Measurements from ENCODE around the gene RNF182.

Gene RNF182

GRCh38 chr6:13885601-13886000 lies 39.2 kb upstream of the RNF182 start:
- no peak for DNase-seq (ENCODE audit: low read depth)
- H3K4me3 ChIP-seq (ENCODE audit: low read depth, low read length) = no peak overlapping the region
- in situ Hi-C loops (cut with HindIII; ENCODE audit: low sequenced_read_pairs) = no loop called here
- TF ChIP-seq, protein P1, sequence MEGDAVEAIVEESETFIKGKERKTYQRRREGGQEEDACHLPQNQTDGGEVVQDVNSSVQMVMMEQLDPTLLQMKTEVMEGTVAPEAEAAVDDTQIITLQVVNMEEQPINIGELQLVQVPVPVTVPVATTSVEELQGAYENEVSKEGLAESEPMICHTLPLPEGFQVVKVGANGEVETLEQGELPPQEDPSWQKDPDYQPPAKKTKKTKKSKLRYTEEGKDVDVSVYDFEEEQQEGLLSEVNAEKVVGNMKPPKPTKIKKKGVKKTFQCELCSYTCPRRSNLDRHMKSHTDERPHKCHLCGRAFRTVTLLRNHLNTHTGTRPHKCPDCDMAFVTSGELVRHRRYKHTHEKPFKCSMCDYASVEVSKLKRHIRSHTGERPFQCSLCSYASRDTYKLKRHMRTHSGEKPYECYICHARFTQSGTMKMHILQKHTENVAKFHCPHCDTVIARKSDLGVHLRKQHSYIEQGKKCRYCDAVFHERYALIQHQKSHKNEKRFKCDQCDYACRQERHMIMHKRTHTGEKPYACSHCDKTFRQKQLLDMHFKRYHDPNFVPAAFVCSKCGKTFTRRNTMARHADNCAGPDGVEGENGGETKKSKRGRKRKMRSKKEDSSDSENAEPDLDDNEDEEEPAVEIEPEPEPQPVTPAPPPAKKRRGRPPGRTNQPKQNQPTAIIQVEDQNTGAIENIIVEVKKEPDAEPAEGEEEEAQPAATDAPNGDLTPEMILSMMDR (IDR thresholded peaks at IDR 0.05; ENCODE audit: low read depth, low read length, missing control alignments) = no peak

DNA sequence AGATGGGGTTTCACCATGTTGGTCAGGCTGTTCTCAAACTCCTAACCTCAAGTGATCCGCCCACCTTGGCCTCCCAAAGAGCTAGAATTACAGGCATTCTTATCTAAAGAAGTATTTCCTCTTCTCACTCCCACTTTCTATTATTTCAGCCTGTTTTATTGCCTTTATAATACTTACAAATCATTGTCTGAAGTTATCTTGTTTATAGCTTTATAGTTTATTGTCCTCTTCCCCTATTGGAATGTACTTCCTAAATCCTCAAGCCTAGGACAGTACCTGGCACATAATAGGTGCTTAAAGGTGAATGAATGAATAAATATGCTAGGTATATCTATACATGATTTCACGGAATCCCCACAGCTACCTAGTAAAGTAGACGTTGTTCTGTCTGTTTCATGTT lies 37.8 kb upstream of the RNF182 start:
- H3K4me3 ChIP-seq (ENCODE audit: low read depth, low read length) = no peak overlapping the region
- DNase-seq (ENCODE audit: low read depth) = no peak
- TF ChIP-seq, protein P1 (IDR thresholded peaks at IDR 0.05; ENCODE audit: low read depth, low read length, missing control alignments) = no peak
- in situ Hi-C loops (cut with HindIII; ENCODE audit: low sequenced_read_pairs) = no loop called here

DNA sequence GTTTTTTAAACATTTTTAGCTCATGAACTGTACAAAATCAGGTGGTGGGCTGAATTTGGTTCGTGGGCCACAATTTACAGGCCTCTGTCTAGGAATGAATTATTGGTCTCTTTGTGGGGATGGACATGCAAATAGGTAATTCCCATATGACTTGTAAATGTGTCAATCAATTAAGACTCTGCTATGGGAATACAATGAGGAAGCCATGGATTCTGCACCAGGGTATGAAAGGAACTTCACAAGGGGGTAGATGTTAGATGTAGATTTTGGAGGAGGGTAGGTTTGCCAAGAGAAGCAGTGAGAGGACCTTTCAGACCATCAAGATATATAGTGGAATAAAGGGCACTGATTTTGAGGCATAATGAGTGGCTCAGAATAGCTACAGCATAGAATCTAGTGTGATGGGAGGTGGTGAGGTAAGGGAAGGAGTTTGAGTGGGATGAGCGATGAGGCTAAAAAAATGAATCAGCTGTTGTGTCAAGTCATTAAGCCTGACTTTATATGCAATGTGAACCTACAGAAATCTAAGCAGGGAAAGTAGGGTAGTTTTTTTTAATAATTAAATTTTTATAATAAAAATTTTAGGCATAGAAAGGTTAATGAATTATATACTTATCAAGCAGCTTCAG lies 32.6 kb upstream of the RNF182 start:
- no peak for DNase-seq (ENCODE audit: low read depth)
- TF ChIP-seq, protein P1 (IDR thresholded peaks at IDR 0.05; ENCODE audit: low read depth, low read length, missing control alignments) = no peak
- in situ Hi-C loops (cut with HindIII; ENCODE audit: low sequenced_read_pairs) = no loop called here
- H3K4me3 ChIP-seq (ENCODE audit: low read depth, low read length) = no peak overlapping the region

DNA sequence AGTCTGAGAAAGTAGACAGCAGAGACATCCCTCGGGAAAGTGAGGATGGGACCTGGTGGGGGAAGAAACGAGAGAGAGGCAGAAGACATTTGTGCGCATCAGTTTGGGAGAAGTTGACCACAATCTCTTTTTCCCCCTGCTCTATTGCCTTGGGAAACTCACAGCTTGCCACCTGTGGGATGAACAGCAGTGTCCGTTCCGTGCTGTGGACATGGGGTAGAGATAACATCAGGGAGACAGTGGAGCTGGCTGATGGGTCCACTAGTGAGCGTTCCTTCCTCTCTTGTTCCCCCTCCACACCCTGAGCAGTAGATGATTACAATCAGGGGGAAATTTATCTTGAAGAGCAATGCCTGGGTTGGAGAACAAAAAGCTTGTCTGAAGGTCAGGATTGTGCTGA lies 21.8 kb upstream of the RNF182 start:
- TF ChIP-seq, protein P1 (IDR thresholded peaks at IDR 0.05; ENCODE audit: low read depth, low read length, missing control alignments) = no peak
- DNase-seq (ENCODE audit: low read depth) = no peak
- in situ Hi-C loops (cut with HindIII; ENCODE audit: low sequenced_read_pairs) = loop anchor here (25.0 kb wide), 1 partner anchor 159 kb away; no protein-coding TSS in a partner anchor
- no peak overlapping the region for H3K4me3 ChIP-seq (ENCODE audit: low read depth, low read length)

DNA sequence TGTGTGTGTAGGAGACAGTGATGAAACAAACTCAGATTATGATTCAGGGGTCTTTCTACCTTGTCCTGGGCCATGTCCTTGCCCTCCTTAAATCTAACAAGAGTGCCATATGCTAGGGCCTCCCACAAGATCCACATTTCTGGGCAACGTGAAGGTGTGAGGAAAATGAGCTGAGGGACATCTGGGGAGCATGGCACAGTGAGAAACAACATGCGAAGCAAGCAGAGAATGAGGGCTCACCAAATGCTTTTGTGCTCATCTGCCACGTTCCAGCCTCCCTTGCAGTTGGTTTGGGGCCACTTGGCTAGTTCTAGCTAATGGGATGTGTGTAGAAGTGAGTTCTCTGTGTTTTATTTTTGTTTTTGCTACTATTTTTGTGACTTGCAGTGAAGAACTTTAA lies 21.4 kb upstream of the RNF182 start:
- no peak overlapping the region for H3K4me3 ChIP-seq (ENCODE audit: low read depth, low read length)
- no peak for DNase-seq (ENCODE audit: low read depth)
- in situ Hi-C loops (cut with HindIII; ENCODE audit: low sequenced_read_pairs) = loop anchor here (25.0 kb wide), 1 partner anchor 159 kb away; no protein-coding TSS in a partner anchor
- TF ChIP-seq, protein P1 (IDR thresholded peaks at IDR 0.05; ENCODE audit: low read depth, low read length, missing control alignments) = no peak

DNA sequence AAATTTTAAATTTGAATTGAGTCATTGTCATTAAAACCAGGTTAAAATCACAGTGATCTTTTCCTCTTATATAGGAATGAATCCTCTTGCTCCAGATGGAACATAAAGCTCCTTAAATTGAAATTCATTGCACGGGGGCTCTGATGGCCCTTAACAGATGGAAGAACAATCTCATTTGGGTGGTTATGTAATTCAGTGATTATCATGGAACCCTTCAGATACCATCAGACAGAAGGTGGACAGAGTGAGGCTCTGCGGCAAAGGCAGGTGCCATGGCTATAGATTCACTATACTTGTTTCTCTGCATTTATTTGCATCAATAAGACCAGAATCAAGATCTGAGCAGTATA lies 17.8 kb upstream of the RNF182 start:
- in situ Hi-C loops (cut with HindIII; ENCODE audit: low sequenced_read_pairs) = loop anchor here (25.0 kb wide), 1 partner anchor 155 kb away; no protein-coding TSS in a partner anchor
- H3K4me3 ChIP-seq (ENCODE audit: low read depth, low read length) = no peak overlapping the region
- DNase-seq (ENCODE audit: low read depth) = no peak
- TF ChIP-seq, protein P1 (IDR thresholded peaks at IDR 0.05; ENCODE audit: low read depth, low read length, missing control alignments) = no peak

All from astrocyte of the cerebellum (primary cell).